H9 (cell line): Measurements from ENCODE around the gene KIF12. TPM values are rescaled to one million over a fixed set of nuclear protein-coding genes. Genes with fewer than 3 reads are reported as not detected.
"Not testable (repeated sequence)": the region's sequence is repeated elsewhere in the genome, so short reads cannot be mapped to it uniquely, and the experiment has no call there.

Experiments used
- DNase-seq: peaks from one replicate; pipeline ENCODE4 v3.0.0-alpha.2; 2017
- H2AFZ ChIP-seq: one replicate; pipeline ENCODE4 v1.6.1; 2013; ENCODE audit warnings: mild to moderate bottlenecking, low read length, control low read depth, moderate library complexity
- H2AK5ac ChIP-seq: 2 replicates; pipeline ENCODE4 v1.6.1; 2013; ENCODE audit warnings: low read length, control low read depth, mixed read lengths; ENCODE audit not compliant: insufficient read length
- H2BK120ac ChIP-seq: one replicate; pipeline ENCODE4 v1.6.1; 2013; ENCODE audit warnings: low read depth, mild to moderate bottlenecking, low read length, control low read depth, inconsistent platforms; ENCODE audit not compliant: poor library complexity, severe bottlenecking
- H2BK12ac ChIP-seq: 2 replicates; pipeline ENCODE4 v1.6.1; 2013; ENCODE audit warnings: low read length, control low read depth, mixed read lengths, low read depth; ENCODE audit not compliant: insufficient read length
- H2BK15ac ChIP-seq: 2 replicates; pipeline ENCODE4 v1.6.1; 2013; ENCODE audit warnings: low read depth, low read length, control low read depth
- H2BK20ac ChIP-seq: one replicate; pipeline ENCODE4 v1.6.1; 2013; ENCODE audit warnings: low read depth, mild to moderate bottlenecking, low read length, control low read depth, inconsistent platforms; ENCODE audit not compliant: poor library complexity, severe bottlenecking
- H2BK5ac ChIP-seq: 2 replicates; pipeline ENCODE4 v1.6.1; 2013; ENCODE audit warnings: low read length, control low read depth, mixed read lengths; ENCODE audit not compliant: insufficient read length
- H3K14ac ChIP-seq: 2 replicates; pipeline ENCODE4 v1.6.1; 2013; ENCODE audit warnings: low read length, control low read depth; ENCODE audit not compliant: insufficient read depth
- H3K18ac ChIP-seq: 2 replicates; pipeline ENCODE4 v1.6.1; 2013; ENCODE audit warnings: low read depth, mild to moderate bottlenecking, mixed read lengths, low read length, control low read depth; ENCODE audit not compliant: insufficient read length
- H3K23ac ChIP-seq: 2 replicates; pipeline ENCODE4 v1.6.1; 2013; ENCODE audit warnings: low read length, control low read depth, mixed read lengths, low read depth; ENCODE audit not compliant: insufficient read length
- H3K23me2 ChIP-seq: 2 replicates; pipeline ENCODE4 v1.6.1; 2013; ENCODE audit warnings: low read depth, mild to moderate bottlenecking, mixed read lengths, low read length, control low read depth; ENCODE audit not compliant: insufficient read length, poor library complexity, severe bottlenecking
- H3K27ac ChIP-seq: 2 replicates; pipeline ENCODE4 v1.5.1; 2013; ENCODE audit warnings: low read length, control low read depth, mixed read lengths, low read depth; ENCODE audit not compliant: insufficient read length
- H3K27me3 ChIP-seq: 2 replicates; pipeline ENCODE4 v1.6.1; 2013; ENCODE audit warnings: low read length, control low read depth, inconsistent platforms; ENCODE audit not compliant: insufficient read depth
- H3K4ac ChIP-seq: 2 replicates; pipeline ENCODE4 v1.6.1; 2013; ENCODE audit warnings: low read depth, mild to moderate bottlenecking, control low read depth, inconsistent platforms, low read length, moderate library complexity
- H3K4me1 ChIP-seq: 2 replicates; pipeline ENCODE4 v1.6.1; 2013; ENCODE audit warnings: low read length, control low read depth, inconsistent platforms; ENCODE audit not compliant: insufficient read depth
- H3K4me2 ChIP-seq: 2 replicates; pipeline ENCODE4 v1.6.1; 2013; ENCODE audit warnings: low read length, control low read depth, mixed read lengths; ENCODE audit not compliant: insufficient read length, insufficient read depth
- H3K56ac ChIP-seq: 2 replicates; pipeline ENCODE4 v1.6.1; 2013; ENCODE audit warnings: low read depth, mild to moderate bottlenecking, mixed read lengths, low read length, control low read depth; ENCODE audit not compliant: insufficient read length
- H3K79me1 ChIP-seq: 2 replicates; pipeline ENCODE4 v1.6.1; 2013; ENCODE audit warnings: low read depth, mild to moderate bottlenecking, moderate library complexity, low read length, control low read depth, inconsistent platforms; ENCODE audit not compliant: insufficient read depth, poor library complexity, severe bottlenecking
- H3K79me2 ChIP-seq: 2 replicates; pipeline ENCODE4 v1.6.1; 2013; ENCODE audit warnings: low read length, control low read depth, inconsistent platforms; ENCODE audit not compliant: insufficient read depth
- H3K9ac ChIP-seq: 2 replicates; pipeline ENCODE4 v1.6.1; 2013; ENCODE audit warnings: low read length, control low read depth, mixed read lengths; ENCODE audit not compliant: insufficient read length; ENCODE audit errors: extremely low read depth
- H3K9me3 ChIP-seq: one replicate; pipeline ENCODE4 v1.6.1; 2013; ENCODE audit warnings: low read depth, low read length, inconsistent platforms; ENCODE audit not compliant: control insufficient read depth
- H3T11ph ChIP-seq: one replicate; pipeline ENCODE4 v1.6.1; 2013; ENCODE audit warnings: mild to moderate bottlenecking, low read length, control low read depth, inconsistent platforms
- H4K20me1 ChIP-seq: one replicate; pipeline ENCODE4 v1.6.1; 2013; ENCODE audit not compliant: control insufficient read depth, insufficient read length, insufficient read depth
- H4K5ac ChIP-seq: 2 replicates; pipeline ENCODE4 v1.6.1; 2013; ENCODE audit warnings: low read depth, mild to moderate bottlenecking, mixed read lengths, low read length, control low read depth; ENCODE audit not compliant: insufficient read length
- H4K8ac ChIP-seq: replicated peaks from 2 replicates; pipeline ENCODE4 v1.6.1; 2013; ENCODE audit warnings: low read length, control low read depth, mixed read lengths, low read depth; ENCODE audit not compliant: insufficient read length
- H4K91ac ChIP-seq: 2 replicates; pipeline ENCODE4 v1.6.1; 2013; ENCODE audit warnings: low read depth, mild to moderate bottlenecking, moderate library complexity, mixed read lengths, low read length, control low read depth; ENCODE audit not compliant: insufficient read length
- H3K27ac Mint-ChIP-seq, 3 experiments: 2 replicates in 2 of 3; 3 replicates in 1 of 3; pipeline ENCODE4 v1.8.0; 2020 to 2021; ENCODE audit warnings: mixed read lengths in 3 of 3, mild to moderate bottlenecking in 1 of 3, moderate library complexity in 1 of 3
- H3K27me3 Mint-ChIP-seq: 2 replicates; pipeline ENCODE4 v1.8.0; 2021; ENCODE audit warnings: low read depth, mild to moderate bottlenecking, moderate library complexity, mixed read lengths
- H3K36me3 Mint-ChIP-seq, 3 experiments: 2 replicates in 2 of 3; 3 replicates in 1 of 3; pipeline ENCODE4 v1.8.0; 2020 to 2021; ENCODE audit warnings: low read depth in 3 of 3, mixed read lengths in 3 of 3; ENCODE audit not compliant: insufficient read depth in 1 of 3
- H3K4me1 Mint-ChIP-seq, 2 experiments: 2 replicates each; pipeline ENCODE4 v1.8.0; 2020; ENCODE audit warnings: mixed read lengths in 2 of 2
- H3K4me3 Mint-ChIP-seq, 2 experiments: 2 replicates in 1 of 2; 3 replicates in 1 of 2; pipeline ENCODE4 v1.8.0; 2020 to 2021; ENCODE audit warnings: mild to moderate bottlenecking in 2 of 2, mixed read lengths in 2 of 2, moderate library complexity in 1 of 2
- H3K9me3 Mint-ChIP-seq, 2 experiments: 2 replicates in 1 of 2; 3 replicates in 1 of 2; pipeline ENCODE4 v1.8.0; 2020; ENCODE audit warnings: mild to moderate bottlenecking in 2 of 2, mixed read lengths in 2 of 2, moderate library complexity in 1 of 2
- CTCF ChIP-seq: fragments of 200-600 bp; sonication (generic); conservative IDR thresholded peaks from 3 replicates; pipeline ENCODE4 v1.8.0; 2021; ENCODE audit warnings: antibody characterized with exemption, mild to moderate bottlenecking
- WGBS: extraction: QIAGEN DNeasy Blood & Tissue Kit; methylation state at CpG from one replicate; pipeline ENCODE4 v1.1.7; 2013; ENCODE audit warnings: missing lambda C conversion rate, low lambda C conversion rate, mixed read lengths; ENCODE audit not compliant: insufficient read length; ENCODE audit errors: extremely low coverage; 5-methylcytosine and 5-hydroxymethylcytosine counted together
- total RNA-seq: library from RNA; stranded (reverse); gene quantifications from 2 replicates; pipeline ENCODE4 v1.2.1, GENCODE V29; 2021

Gene KIF12
- total RNA-seq, 1 experiment from 2014 or later, result 3.3 TPM

GRCh38 chr9:114083666-114084065 is 15.4 kb downstream of the KIF12 start:
- Histone ChIP-seq H3K23ac (no peak overlapping the region), H3K27me3 (no peaks in the 10 kb centered on the region), H3K4me2 (no peak overlapping the region), H2BK5ac (no peak overlapping the region), H3K56ac (no peak overlapping the region), H3K4me1 (no peaks in the 10 kb centered on the region), H4K91ac (no peak overlapping the region), H3K14ac (no peak overlapping the region), H3K9ac (no peak overlapping the region), H3K9me3 (no peaks in the 10 kb centered on the region), H2BK120ac (no peak overlapping the region), H3K23me2 (no peaks in the 10 kb centered on the region), H2BK20ac (no peak overlapping the region), H4K5ac (no peak overlapping the region), H4K20me1 (no peaks in the 10 kb centered on the region), H2AK5ac (no peak overlapping the region), H2BK15ac (no peak overlapping the region), H4K8ac (no peak overlapping the region), H3T11ph (no peak overlapping the region), H3K18ac (no peak overlapping the region), H3K79me1 (no peaks in the 10 kb centered on the region), H3K27ac (no peak overlapping the region), H3K4ac (no peak overlapping the region), H2AFZ (no peak overlapping the region), H2BK12ac (no peak overlapping the region), H3K79me2 (no peaks in the 10 kb centered on the region)
- no peak overlapping the region for H3K4me3 Mint-ChIP-seq
- H3K36me3 Mint-ChIP-seq, result no peaks in the 10 kb centered on the region
- H3K9me3 Mint-ChIP-seq, result no peaks in the 10 kb centered on the region
- DNase-seq, result no peak
- no CpG with 5 or more reads among the region's 6 CpGs for WGBS
- H3K27ac Mint-ChIP-seq, result no peak overlapping the region
- no peak for TF ChIP-seq CTCF
- H3K4me1 Mint-ChIP-seq, result 0 out of 4 replicates have a peak, but pooled peaks cover 0 to 3% of the 10 kb centered on the region in 2 experiments
- peaks cover 25% of the 10 kb centered on the region for H3K27me3 Mint-ChIP-seq

- H3K56ac ChIP-seq, H4K91ac ChIP-seq, H3K79me2 ChIP-seq, H4K5ac ChIP-seq, H3K9ac ChIP-seq, H3K4ac ChIP-seq, H2AK5ac ChIP-seq, H4K20me1 ChIP-seq, H3K27ac ChIP-seq, H4K8ac ChIP-seq, H3K4me3 Mint-ChIP-seq, H3K27me3 ChIP-seq, H3K4me2 ChIP-seq, H2BK5ac ChIP-seq, H2BK15ac ChIP-seq, H3T11ph ChIP-seq, DNase-seq, H3K9me3 ChIP-seq, H2BK20ac ChIP-seq, H3K14ac ChIP-seq, H3K9me3 Mint-ChIP-seq, H3K23me2 ChIP-seq, H3K27ac Mint-ChIP-seq, H3K4me1 ChIP-seq, H2BK120ac ChIP-seq, H3K4me1 Mint-ChIP-seq, H2AFZ ChIP-seq, H3K36me3 Mint-ChIP-seq, H2BK12ac ChIP-seq, H3K18ac ChIP-seq, H3K23ac ChIP-seq, H3K79me1 ChIP-seq: not testable (repeated sequence)
- H3K27me3 Mint-ChIP-seq, result peaks cover 25% of the 10 kb centered on the region
- WGBS, result no CpG with 5 or more reads among the region's 13 CpGs
Measured at GRCh38 chr9:114082763-114083412, 16.2 kb downstream of the KIF12 start.
